CD4-positive, alpha-beta T cell treated with Interleukin-17A for 4 hours (primary cell): Measurements from ENCODE around the gene MPHOSPH8.
"Not testable (repeated sequence)": the region's sequence is repeated elsewhere in the genome, so short reads cannot be mapped to it uniquely, and the experiment has no call there.

ENCODE experiments used
- DNase-seq: peaks from one replicate; pipeline ENCODE4 v3.0.0-alpha.2; 2020; ENCODE audit warnings: mixed read lengths

MPHOSPH8 gene

GRCh38 chr13:19691447-19691846 is 58.0 kb downstream of the MPHOSPH8 start:
- not testable (repeated sequence) for DNase-seq

- no peak for DNase-seq
These were observed 62.0 kb downstream of the MPHOSPH8 start for GRCh38 chr13:19695428-19695827.

DNA sequence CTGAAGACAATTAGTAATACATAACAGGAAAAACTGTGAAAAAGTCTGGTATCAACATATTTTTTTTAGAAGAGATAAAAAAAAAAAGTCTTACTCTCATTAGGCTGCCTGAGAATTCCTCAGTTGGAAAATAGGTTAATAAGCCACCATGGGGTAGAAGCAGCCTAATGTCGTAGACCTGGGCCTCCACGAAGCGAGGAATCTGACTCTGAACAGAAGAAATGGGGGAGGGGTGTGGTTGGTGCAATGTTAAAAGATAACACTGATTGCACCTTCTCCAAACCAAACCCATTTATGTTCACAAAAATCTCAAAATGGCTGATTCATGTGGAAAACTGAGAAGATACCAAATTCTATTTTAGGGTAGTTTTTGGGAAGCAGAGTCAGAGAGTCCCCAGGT is 62.4 kb downstream of the MPHOSPH8 start:
- DNase-seq, result no peak

DNA sequence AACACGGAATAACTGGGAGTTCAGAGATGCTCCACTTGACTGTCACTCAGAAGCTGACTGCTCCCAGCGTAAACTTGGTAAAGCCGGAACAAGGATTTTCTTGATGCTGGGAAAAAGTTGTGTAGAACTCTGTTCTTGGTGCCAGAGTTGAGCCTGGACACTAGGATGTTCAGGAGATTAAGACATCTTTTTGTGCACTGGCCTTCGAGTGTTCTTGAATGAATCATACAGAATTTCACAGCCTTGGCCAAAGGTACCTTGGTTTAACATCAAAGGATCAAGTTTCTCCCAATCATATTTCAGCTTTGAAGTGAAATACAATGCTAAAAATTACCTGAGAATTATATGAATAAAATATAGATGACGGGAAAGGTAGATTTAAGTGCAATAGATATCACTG is 67.5 kb downstream of the MPHOSPH8 start:
- not testable (repeated sequence) for DNase-seq

- not testable (repeated sequence) for DNase-seq
These were observed 68.2 kb downstream of the MPHOSPH8 start for GRCh38 chr13:19701619-19702018.

DNA sequence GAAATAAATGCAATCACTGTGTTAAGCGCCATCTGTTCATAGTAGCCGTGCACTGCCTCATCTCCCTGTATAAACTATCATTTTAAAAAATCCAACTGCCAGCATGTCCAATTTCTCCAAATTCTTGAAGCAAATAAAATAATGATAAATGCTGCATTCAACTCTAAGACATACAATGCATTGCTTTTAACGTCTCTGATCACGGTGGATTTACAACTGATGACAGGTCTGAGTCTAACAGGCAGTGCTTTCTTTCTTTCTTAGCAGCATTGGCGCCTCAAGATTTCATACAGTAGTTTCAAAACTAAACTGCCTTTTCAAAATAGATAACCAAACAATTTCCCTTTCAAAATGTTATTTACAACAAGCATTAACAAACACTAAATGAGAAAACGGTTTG is 70.8 kb downstream of the MPHOSPH8 start:
- DNase-seq, result not testable (repeated sequence)

DNA sequence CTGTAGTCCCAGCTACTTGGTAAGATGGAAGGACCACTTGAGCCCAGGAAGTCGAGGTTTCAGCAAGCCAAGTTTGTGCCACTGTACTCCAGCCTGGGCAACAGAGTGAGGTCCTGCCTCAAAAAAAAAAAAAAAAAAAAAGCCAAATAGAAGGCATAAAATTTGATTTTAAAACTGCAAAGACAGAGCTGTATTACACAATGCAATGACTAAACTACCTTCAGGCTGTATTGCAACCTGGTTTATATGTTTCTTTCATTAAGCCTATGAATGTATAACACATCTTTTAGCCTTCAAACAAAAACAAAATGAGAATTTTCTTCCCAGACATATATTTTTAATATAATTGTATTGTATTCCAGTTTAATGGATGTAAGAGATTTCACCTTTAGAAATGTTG is 75.6 kb downstream of the MPHOSPH8 start:
- DNase-seq, result not testable (repeated sequence)

GRCh38 chr13:19709782-19710181 is 76.3 kb downstream of the MPHOSPH8 start:
- not testable (repeated sequence) for DNase-seq

DNA sequence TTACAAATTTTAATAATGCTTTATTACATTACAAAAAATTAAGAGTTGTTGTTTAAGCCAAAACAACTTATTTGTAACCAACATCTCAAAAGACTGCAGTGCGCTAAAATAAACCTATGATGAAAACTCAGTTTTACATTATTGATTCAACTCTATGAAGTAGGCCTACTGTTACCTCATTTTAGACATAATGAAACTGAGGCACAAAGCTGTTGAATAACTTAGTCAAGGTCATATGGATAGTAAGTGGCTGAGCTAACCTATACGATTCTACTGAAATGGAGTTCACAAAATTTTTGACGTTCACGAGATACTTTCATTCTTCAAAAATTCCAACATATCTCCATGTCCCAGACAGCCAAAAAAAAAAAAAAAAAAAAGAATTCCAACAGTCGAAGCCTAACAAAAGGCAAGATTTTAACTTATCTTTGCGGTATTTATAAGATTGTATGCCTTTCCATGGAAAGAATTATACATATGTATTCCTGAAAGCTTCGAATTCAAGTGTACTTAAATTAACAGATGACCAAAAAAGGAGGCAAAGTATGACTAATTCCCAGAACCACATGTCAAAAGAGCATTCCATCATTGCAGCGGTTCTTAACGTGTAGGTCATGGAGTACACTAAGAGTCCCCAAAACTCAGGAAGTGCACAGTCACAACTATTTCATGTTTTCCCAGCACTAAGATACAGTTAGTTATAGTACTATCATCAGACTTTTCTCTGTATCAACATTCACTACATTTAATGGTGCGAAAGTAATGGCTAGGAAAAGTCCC is 79.9 kb downstream of the MPHOSPH8 start:
- no peak for DNase-seq

DNA sequence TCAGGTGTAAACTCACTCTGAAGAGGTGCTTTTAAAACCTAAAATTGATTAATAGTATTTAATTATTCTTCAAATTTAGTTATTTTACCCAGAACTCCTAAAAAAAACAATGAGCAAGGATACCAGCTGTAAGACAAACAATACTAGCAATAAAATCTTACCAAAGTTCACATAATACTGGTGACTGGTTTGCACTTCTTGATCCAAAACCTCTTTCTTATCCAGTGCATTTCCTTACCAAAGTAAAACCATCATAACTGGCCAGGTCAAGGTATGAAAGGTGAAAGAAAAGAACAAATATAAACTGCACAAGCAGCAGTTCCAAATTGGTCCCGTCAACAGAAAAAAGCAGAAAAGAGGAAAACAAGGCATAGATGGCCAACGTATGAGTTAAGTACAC is 86.6 kb downstream of the MPHOSPH8 start:
- no peak for DNase-seq
